A172 (cell line): ENCODE measurements around the gene CYP2B6. TPM values are rescaled to one million over a fixed set of nuclear protein-coding genes. Genes with fewer than 3 reads are reported as not detected.
A peak's percentile ranks its signal among the peaks of the same experiment; 100 is the strongest.
"Not testable (repeated sequence)": the region's sequence is repeated elsewhere in the genome, so short reads cannot be mapped to it uniquely, and the experiment has no call there.

Source experiments
- DNase-seq: peaks from one replicate; pipeline ENCODE4 v3.0.0-alpha.2; 2015; ENCODE audit warnings: low spot score
- total RNA-seq: library from RNA; depleted of rRNA; stranded (reverse); fragments of >200 nt; shearing (Covaris generic); gene quantifications from 2 replicates; pipeline ENCODE4 v1.2.3, GENCODE V29; 2014; rRNA removed

The CYP2B6 gene
- total RNA-seq = not detected in 2 replicates

DNA sequence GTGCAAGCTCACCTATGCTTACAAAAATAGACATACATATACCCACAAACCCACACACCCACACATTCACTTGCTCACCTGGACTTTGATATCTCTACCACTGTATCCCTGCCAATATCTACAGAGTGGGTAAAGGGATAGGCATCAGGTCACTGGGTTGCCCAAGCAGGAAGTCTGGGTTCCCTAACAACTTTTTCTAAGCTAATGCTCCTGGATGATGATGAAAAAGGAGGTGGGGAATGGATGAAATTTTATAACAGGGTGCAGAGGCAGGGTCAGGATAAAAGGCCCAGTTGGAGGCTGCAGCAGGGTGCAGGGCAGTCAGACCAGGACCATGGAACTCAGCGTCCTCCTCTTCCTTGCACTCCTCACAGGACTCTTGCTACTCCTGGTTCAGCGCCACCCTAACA lies at the start of gene CYP2B6:
Gene CYP2B6, plus strand, starts transcription at position 311 of the 410 bp plus-strand sequence. Its CDS starts 24 bp downstream, at position 335.
- DNase-seq = no peak

DNA sequence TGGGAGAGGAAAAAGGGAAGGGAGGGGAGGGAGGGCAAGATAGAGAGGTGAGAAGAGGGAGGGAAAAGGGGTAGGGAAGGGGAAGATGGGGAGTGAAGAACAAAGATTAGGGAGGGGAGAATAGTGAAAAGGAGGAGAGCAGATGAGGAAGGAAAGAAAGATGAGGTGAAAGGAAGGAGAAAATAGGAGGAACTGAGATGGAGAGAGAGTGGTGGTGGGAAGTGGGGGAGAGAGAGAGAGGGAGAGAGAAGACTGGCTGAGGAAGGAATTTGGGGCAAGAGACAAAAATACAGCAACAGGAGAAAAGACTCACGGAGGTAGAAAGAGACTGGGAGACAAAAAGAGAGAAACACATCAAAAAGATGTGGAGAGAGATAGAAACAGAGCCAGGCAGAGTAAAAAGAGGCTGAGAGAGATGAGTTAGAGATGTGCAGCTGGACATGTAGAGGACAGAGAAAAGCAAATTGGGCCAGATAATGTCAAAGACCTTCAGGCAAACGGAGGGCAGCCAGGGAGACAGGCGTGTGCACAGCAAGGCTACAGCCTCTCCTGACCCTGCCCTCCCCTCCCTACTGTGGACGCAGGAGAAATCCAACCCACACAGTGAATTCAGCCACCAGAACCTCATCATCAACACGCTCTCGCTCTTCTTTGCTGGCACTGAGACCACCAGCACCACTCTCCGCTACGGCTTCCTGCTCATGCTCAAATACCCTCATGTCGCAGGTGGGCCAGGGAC lies 49.4 kb upstream of the CYP2B6 start:
- DNase-seq = no peak

DNA sequence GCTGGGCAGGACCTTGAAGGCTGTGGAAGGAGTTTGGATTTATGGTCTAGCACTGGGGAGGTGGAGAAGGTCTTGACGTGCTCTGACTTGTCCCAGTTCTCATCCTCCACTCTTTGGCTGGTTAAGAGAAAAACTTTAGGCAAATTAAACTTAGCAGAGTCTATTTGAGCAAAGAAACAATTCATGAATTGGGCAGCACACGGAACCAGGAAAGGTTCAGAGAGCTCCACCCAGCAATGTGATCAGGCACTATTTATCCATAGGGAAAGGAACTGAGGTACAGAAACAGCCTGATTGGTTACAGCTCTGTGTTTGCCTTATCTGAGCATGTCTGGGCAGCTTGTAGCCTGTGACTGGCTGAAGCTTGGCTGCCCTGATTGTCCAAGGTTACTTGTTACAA lies 45.4 kb upstream of the CYP2B6 start:
- DNase-seq = no peak

DNA sequence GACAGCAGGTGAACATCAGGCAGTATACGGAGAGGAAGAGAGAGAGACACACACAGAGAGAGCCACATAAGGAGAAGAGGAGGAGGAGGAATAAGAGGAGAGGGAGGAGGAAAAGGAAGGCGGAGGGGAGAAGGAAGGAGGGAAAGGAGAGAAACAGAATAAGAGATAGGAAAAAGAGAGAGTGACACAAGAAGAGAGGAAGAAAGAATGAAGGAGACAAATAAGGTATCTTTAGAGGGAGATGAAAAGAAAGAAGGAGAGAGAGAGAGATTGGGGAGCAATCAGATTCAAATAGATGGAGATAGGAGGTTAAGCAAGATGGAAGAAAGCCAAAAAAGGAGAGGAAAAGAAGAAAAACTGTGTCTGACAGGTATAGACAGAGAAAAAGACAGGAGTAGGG lies 44.0 kb upstream of the CYP2B6 start:
- DNase-seq = no peak

DNA sequence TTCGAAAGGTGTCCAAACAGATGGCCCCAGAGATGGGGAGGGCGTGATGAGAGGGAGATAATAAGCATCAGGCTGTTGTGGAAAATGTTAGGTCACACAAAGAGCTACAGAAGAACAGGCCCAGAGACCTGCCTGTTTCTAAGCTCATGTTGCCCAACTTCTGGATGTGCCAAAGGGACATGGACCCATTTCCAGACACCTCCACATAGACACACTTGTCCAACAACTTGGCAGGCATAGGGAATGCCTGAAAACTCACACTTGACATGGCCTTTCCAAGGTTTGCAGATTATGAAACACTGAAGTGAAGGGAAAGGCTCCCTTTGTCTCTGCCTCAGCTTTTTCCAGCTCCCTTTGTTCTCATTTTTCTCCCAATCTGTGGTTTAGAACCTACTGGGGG lies 43.5 kb upstream of the CYP2B6 start:
- DNase-seq = no peak

DNA sequence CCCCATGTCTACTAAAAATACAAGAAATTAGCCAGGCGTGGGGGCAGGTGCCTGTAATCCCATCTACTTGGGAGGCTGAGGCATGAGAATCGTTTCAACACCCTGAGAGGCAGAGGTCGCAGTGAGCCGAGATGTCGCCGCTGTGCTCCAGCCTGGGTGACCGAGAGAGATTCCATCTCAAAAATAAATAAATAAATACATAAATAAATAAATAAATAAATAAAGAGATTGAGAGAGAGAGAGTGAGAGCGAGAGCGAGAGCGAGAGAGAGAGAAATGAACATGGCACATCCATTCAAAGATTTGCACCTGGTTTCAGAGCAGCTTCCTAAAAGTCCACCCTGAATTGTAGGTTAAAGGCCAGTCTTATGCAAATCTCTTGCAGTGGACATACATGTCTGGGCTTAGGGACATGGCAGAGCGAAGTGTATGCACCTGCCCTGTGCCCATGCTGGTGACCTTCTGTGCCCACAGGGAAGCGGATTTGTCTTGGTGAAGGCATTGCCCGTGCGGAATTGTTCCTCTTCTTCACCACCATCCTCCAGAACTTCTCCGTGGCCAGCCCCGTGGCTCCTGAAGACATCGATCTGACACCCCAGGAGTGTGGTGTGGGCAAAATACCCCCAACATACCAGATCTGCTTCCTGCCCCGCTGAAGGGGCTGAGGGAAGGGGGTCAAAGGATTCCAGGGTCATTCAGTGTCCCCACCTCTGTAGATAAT lies 42.3 kb upstream of the CYP2B6 start:
- DNase-seq = no peak

DNA sequence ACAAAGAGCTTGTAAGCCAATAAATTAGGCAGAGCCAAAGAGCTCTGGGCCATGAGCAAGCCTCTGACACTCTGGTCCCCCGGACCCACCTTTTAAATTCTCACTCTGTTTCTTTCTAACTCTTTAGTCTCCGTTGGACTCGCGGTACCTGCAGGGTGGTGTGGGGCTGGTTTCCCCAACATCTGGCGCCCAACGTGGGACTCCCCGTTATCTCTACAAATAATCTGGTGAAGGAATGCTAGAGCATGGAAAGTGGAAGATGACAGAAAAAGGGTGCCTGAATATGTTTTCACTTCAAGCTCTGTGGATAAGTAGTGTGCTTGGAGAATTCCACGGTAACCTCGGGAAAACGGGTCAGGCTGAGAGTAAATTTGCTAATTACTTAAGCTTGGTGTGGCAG lies 36.5 kb upstream of the CYP2B6 start:
- no peak for DNase-seq

DNA sequence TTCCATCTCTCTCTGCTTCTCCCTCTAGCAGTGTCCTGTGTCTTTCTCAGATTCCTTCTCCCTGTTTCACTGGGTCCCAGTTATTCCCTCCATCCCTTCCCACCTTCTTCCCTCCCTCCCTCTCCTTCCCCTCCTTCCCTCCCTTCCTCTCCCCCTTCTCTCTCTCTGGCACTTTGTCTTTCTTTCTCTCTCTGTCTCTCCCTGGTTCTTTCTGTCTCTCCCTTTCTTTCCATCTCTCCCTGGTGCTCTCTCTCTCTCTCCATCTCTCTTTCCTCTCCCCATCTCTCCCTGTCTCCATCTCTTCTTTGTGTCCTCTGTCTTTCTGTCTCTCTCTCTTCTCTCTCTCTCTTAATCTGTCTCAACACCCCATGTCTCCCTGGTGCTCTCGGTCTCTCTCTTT lies 31.7 kb upstream of the CYP2B6 start:
- DNase-seq = no peak

DNA sequence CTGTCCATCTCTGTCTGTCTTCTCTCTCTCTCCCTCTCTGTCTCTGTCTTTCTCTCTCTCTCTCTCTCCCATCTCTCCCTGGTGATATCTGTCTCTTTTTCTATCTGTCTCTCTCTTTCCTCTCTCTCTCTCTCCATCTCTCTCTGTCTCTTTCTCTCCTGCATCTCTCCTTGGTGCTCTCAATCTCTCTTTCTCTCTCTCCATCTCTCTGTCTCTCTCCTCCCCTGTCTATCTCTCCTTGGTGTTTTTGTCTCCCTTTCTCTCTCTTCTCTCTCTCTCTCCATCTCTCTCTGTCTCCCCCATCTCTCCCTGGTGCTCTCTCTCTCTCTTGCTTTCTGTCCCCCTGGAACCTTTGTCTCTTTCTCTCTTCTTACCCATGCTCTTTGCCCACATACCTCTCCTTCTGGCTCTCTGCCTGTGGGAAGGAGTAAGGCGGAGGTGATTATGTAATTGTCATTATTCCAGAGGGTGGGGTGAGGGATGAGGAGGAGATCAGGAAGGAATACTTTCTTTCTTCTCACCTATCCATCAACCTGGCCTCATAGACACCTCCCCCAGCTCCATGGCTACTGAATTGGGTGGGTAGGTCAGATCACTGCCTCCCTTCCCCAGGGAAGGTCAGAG lies 30.9 kb upstream of the CYP2B6 start:
- DNase-seq = no peak

DNA sequence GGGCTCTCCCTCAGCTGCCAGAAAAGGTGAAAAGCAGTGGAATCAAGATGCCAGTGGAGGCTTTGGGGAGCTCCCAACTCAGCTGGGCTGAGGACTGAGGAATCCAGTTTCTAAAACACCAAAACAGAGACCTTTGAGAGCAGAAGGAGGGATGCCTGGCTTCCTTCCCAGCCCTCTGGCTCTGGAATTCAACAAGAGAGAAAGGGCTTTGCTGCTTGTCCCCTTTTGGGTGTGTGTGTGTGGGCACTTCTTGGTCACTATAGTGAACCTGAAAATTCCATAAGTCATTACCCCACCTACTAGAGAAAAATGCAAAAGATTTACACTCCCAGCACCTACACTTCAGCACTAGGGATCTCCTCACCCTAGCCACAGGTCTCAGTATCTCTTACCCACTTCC lies 30.3 kb upstream of the CYP2B6 start:
- no peak for DNase-seq

DNA sequence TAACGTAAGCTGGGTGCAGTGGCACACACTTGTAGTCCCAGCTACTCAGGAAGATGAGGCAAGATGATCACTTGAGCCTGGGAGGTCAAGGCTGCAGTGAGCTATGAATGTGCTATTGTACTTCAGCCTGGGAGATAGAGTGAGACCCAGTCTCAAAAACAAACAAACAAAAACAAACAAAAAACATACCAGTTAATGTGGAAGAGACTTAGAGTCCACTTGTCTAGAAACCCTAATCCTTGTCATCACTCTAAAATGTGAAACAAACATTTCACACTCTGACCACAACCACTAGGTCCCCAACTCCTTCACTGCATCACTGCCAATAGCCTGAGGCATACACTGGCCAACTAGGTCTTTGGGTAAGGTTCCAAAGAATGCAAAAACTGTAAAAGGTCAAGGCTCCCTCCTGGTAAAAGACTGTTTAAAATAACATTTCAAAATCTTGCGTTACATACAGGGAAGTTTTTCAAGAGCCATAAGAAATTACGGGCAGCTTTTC lies 28.6 kb upstream of the CYP2B6 start:
- peak; percentile 60 for DNase-seq

DNA sequence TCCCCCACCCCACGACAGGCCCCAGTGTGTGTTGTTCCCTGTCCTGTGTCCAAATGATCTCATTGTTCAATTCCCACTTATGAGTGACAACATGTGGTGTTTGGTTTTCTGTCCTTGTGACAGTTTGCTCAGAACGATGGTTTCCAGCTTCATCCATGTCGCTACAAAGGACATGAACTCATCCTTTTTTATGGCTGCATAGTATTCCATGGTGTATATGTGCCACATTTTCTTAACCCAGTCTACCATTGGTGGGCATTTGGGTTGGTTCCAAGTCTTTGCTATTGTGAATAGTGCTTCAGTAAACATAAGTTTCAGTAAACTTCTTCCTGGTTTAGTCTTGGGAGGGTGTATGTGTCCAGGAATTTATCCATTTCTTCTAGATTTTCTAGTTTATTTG lies 26.7 kb upstream of the CYP2B6 start:
- DNase-seq = not testable (repeated sequence)

DNA sequence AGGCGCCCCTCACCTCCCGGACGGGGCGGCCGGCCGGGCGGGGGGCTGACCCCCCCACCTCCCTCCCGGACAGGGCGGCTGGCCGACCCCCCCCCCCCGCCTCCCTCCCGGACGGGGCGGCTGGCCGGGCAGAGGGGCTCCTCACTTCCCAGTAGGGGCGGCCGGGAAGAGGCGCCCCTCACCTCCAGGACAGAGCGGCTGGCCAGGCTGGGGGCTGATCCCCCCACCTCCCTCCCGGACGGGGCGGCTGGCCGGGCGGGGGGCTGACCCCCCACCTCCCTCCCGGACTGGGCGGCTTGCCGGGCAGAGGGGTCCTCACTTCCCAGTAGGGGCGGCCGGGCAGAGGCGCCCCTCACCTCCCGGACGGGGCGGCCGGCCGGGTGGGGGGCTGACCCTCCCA lies 25.7 kb upstream of the CYP2B6 start:
- DNase-seq = not testable (repeated sequence)

DNA sequence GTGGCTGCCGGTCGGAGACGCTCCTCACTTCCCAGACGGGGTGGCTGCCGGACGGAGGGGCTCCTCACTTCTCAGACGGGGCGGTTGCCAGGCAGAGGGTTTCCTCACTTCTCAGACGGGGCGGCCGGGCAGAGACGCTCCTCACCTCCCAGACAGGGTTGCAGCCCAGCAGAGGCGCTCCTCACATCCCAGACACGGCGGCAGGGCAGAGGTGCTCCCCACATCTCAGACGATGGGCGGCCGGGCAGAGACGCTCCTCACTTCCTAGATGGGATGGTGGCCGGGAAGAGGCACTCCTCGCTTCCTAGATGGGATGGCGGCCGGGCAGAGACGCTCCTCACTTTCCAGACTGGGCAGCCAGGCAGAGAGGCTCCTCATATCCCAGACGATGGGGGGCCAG lies 24.5 kb upstream of the CYP2B6 start:
- not testable (repeated sequence) for DNase-seq

DNA sequence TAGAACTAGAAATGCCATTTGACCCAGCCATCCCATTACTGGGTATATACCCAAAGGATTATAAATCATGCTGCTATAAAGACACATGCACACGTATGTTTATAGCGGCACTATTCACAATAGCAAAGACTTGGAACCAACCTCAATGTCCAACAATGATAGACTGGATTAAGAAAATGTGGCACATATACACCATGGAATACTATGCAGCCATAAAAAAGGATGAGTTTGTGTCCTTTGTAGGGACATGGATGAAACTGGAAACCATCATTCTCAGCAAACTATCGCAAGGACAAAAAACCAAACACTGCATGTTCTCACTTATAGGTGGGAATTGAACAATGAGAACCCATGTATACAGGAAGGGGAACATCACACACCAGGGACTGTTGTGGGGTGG lies 23.0 kb upstream of the CYP2B6 start:
- DNase-seq = not testable (repeated sequence)

DNA sequence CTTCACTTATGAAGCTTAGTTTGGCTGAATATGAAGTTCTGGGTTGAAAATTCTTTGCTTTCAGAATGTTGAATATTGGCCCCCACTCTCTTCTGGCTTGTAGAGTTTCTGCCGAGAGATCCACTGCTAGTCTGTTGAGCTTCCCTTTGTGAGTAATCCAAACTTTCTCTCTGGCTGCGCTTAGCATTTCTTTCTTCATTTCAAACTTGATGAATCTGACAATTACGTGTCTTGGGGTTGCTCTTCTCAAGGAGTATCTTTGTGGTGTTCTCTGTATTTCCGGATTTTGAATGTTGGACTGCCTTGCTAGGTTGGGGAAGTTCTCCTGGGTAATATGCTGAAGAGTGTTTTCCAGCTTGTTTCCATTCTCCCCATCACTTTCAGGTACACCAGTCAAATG lies 21.4 kb upstream of the CYP2B6 start:
- DNase-seq = not testable (repeated sequence)

DNA sequence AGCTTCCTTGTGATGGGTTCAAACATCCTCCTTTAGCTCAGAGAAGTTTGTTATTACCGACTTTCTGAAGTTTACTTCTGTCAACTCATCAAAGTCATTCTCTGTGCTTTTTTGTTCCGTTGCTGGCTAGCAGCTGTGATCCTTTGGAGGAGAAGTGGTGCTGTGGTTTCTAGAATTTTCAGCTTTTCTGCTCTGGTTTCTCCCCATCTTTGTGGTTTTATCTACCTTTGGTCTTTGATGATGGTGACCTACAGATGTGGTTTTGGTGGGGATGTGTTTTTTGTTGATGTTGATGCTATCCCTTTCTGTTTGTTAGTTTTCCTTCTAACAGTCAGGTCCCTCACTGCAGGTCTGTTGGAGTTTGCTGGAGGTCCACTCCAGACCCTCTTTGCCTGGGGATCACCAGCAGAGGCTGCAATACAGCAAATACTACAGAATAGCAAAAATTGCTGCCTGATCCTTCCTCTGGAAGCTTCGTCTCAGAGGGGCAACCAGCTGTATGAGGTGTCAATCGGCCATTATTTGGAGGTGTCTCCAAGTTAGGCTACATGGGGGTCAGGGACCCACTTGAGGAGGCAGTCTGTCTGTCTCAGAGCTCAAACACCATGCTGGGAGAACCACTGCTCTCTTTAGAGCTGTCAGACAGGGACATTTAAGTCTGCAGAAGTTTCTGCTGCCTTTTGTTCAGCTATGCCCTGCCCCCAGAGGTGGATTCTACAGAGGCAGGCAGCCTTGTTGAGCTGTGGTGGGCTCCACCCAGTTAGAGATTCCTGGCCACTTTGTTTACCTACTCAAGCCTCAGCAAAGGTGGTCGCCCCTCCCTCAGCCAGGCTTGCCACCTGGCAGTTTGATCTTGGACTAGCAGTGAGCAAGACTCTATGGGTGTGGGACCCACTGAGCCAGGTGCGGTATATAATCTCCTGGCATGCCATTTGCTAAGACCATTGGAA lies 20.4 kb upstream of the CYP2B6 start:
- DNase-seq = not testable (repeated sequence)

DNA sequence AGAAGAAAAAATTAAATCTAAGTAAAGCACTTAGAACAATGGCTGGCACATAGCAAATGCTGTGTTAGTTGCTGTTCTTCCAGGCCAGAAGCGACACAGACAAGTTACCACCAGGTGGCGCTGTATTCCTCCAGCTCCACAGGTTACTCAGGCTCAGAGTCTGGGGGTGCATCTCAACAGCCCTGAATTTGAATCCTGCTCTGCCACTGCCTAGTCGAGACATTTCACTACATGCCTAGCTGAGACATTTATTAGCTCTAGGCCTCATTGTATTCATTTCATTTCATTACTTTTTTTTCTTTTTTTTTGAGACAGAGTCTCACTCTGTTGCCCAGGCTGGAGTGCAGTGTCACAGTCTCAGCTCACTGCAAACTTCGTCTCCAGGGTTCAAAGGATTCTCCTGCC lies 16.4 kb upstream of the CYP2B6 start:
- peak; percentile 59 for DNase-seq

DNA sequence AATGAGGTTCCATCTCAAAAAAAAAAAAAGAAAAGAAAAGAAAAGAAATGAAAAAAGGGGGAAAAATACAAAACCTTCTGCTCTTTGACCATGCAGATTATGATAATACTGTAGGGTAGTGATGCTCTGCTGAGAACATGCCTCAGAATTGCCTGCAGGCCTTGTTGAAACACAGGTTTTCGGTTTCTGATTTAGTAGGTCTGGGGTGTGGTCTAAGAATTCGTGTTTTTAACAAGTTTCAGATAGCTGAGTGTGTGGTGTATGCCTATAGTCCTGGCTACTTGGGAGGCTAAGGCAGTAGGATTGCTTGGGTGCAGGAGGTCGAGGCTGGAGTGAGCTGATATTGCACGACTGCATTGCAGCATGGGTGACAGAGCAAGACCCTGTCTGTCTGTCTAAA lies 14.9 kb upstream of the CYP2B6 start:
- no peak for DNase-seq

DNA sequence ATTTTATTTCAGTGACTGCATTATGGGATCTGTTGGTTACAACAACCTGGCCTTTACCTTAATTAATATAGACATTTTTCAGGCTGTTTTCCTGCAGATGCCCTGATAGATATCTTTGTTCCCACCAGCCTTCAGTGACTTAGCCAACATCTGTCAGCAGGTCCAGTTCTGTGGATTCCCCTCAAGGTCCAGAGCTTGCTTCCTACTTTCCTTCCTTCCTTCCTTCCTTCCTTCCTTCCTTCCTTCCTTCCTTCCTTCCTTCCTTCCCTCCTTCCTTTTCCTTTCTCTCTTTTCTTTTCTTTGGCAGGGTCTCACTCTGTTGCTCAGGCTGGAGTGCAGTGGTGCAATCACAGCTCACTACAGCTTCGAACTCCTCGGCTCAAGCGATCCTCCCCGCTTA lies 14.4 kb upstream of the CYP2B6 start:
- DNase-seq = no peak

DNA sequence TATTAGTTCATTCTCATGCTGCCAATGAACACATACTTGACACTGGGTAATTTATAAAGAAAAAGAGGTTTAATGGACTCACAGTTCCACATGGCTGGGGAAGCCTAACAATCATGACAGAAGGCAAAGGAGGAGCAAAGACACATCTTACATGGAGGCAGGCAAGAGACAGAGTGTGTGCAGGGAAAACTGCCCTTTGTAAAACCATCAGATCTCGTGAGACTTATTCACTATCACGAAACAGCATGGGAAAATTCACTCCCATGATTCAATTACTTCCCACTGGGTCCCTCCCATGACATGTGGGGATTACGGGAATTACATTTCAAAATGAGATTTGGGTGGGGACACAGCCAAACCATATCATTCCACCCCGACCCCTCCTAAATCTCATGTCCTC lies 11.3 kb upstream of the CYP2B6 start:
- not testable (repeated sequence) for DNase-seq
